ENCODE measurements around the gene ENOX1.

The ENOX1 gene

GRCh38 chr13:43647471-43647870, 139.3 kb downstream of the ENOX1 start:
- DNase-seq: no peak
- no peaks in the 10 kb centered on the region for H3K9me3 ChIP-seq (ENCODE audit: control insufficient read depth, low read length)
- no peak overlapping the region for H3K4ac ChIP-seq (ENCODE audit: low read depth in 1 of 2, low read length in 2 of 2)
- no peak overlapping the region for H3K18ac ChIP-seq (ENCODE audit: low read depth in 1 of 2, low read length in 2 of 2)
- no peak overlapping the region for H2BK12ac ChIP-seq (ENCODE audit: low read length in 2 of 2)
- H2AK5ac ChIP-seq (ENCODE audit: low read length, severe bottlenecking): no peak overlapping the region
- WGBS: 93% methylated on average over 1 of the region's 2 CpGs
- H3K4me2 ChIP-seq (ENCODE audit: low read length, poor library complexity, severe bottlenecking): no peak overlapping the region
- H3K4me1 ChIP-seq (ENCODE audit: control insufficient read depth, insufficient read depth, low read depth, low read length): no peaks in the 10 kb centered on the region
- H3K9ac ChIP-seq (ENCODE audit: low read length): no peak overlapping the region
- H4K91ac ChIP-seq (ENCODE audit: low read length): no peak overlapping the region
- H3K14ac ChIP-seq (ENCODE audit: low read length in 2 of 2): no peak overlapping the region
- no peak overlapping the region for H4K8ac ChIP-seq (ENCODE audit: low read length)
- no peak overlapping the region for H3K23ac ChIP-seq (ENCODE audit: low read length in 2 of 2)
- no peaks in the 10 kb centered on the region for H3K79me1 ChIP-seq (replicated peaks; ENCODE audit: low read length, poor library complexity, severe bottlenecking)
- H2BK5ac ChIP-seq (ENCODE audit: low read depth, low read length, poor library complexity, severe bottlenecking): no peak overlapping the region
- no peak overlapping the region for H2BK120ac ChIP-seq (ENCODE audit: low read depth, low read length)
- no peak overlapping the region for H3K4me3 ChIP-seq (ENCODE audit: insufficient read depth in 1 of 2, low read depth in 1 of 2, low read length in 2 of 2)
- no peak overlapping the region for H3K27ac ChIP-seq (ENCODE audit: low read length, poor library complexity, severe bottlenecking)
- no peak overlapping the region for H2AFZ ChIP-seq (ENCODE audit: low read depth, low read length)
- H3K36me3 ChIP-seq (ENCODE audit: control insufficient read depth in 1 of 2, insufficient read depth in 2 of 2, low read depth in 1 of 2, low read length in 2 of 2): no peaks in the 10 kb centered on the region
- no peaks in the 10 kb centered on the region for H3K27me3 ChIP-seq (ENCODE audit: control insufficient read depth in 1 of 2, insufficient read depth in 1 of 2, low read length in 2 of 2)
- H2BK15ac ChIP-seq (ENCODE audit: low read depth, poor library complexity, severe bottlenecking): no peak overlapping the region

DNA sequence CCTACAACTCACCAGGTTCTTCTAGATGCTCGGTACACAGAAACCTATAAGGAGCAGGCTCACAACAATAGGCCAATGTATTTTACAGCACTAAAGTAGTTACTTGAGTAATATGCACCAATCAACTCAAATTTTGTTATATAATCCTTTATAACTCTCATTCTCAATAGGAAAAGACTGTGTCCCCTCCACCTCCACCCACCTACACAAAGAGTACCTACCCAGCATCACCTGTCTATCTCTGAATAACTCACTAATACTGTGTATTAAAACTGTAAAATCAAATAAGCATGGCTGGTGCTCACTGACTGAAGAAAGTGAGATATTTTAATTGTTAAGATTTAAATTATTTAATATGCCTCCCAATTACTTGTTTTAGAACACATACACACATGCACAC, 146.3 kb downstream of the ENOX1 start:
- DNase-seq: no peak
- no peak overlapping the region for H2BK12ac ChIP-seq (ENCODE audit: low read length in 2 of 2)
- no peaks in the 10 kb centered on the region for H3K36me3 ChIP-seq (ENCODE audit: control insufficient read depth in 1 of 2, insufficient read depth in 2 of 2, low read depth in 1 of 2, low read length in 2 of 2)
- H3K18ac ChIP-seq (ENCODE audit: low read depth in 1 of 2, low read length in 2 of 2): no peak overlapping the region
- H3K27me3 ChIP-seq (ENCODE audit: control insufficient read depth in 1 of 2, insufficient read depth in 1 of 2, low read length in 2 of 2): no peaks in the 10 kb centered on the region
- no peak overlapping the region for H3K9ac ChIP-seq (ENCODE audit: low read length)
- H3K9me3 ChIP-seq (ENCODE audit: control insufficient read depth, low read length): no peaks in the 10 kb centered on the region
- 92% methylated on average over 1 of the region's 1 CpG for WGBS
- no peaks in the 10 kb centered on the region for H3K4me1 ChIP-seq (ENCODE audit: control insufficient read depth, insufficient read depth, low read depth, low read length)
- H3K14ac ChIP-seq (ENCODE audit: low read length in 2 of 2): no peak overlapping the region
- no peak overlapping the region for H3K27ac ChIP-seq (ENCODE audit: low read length, poor library complexity, severe bottlenecking)
- no peak overlapping the region for H3K4me2 ChIP-seq (ENCODE audit: low read length, poor library complexity, severe bottlenecking)
- no peak overlapping the region for H2BK15ac ChIP-seq (ENCODE audit: low read depth, poor library complexity, severe bottlenecking)
- H2AK5ac ChIP-seq (ENCODE audit: low read length, severe bottlenecking): no peak overlapping the region
- no peak overlapping the region for H3K4me3 ChIP-seq (ENCODE audit: insufficient read depth in 1 of 2, low read depth in 1 of 2, low read length in 2 of 2)
- H4K8ac ChIP-seq (ENCODE audit: low read length): no peak overlapping the region
- H4K91ac ChIP-seq (ENCODE audit: low read length): no peak overlapping the region
- H3K23ac ChIP-seq (ENCODE audit: low read length in 2 of 2): no peak overlapping the region
- no peak overlapping the region for H2AFZ ChIP-seq (ENCODE audit: low read depth, low read length)
- H2BK120ac ChIP-seq (ENCODE audit: low read depth, low read length): no peak overlapping the region
- no peak overlapping the region for H3K4ac ChIP-seq (ENCODE audit: low read depth in 1 of 2, low read length in 2 of 2)
- H2BK5ac ChIP-seq (ENCODE audit: low read depth, low read length, poor library complexity, severe bottlenecking): no peak overlapping the region
- H3K79me1 ChIP-seq (replicated peaks; ENCODE audit: low read length, poor library complexity, severe bottlenecking): no peaks in the 10 kb centered on the region

- no peak overlapping the region for H2BK15ac ChIP-seq (ENCODE audit: low read depth, poor library complexity, severe bottlenecking)
- H2BK12ac ChIP-seq (ENCODE audit: low read length in 2 of 2): no peak overlapping the region
- WGBS: 92% methylated on average over 2 of the region's 3 CpGs
- H3K4ac ChIP-seq (ENCODE audit: low read depth in 1 of 2, low read length in 2 of 2): no peak overlapping the region
- no peaks in the 10 kb centered on the region for H3K27me3 ChIP-seq (ENCODE audit: control insufficient read depth in 1 of 2, insufficient read depth in 1 of 2, low read length in 2 of 2)
- H3K18ac ChIP-seq (ENCODE audit: low read depth in 1 of 2, low read length in 2 of 2): no peak overlapping the region
- no peak overlapping the region for H3K27ac ChIP-seq (ENCODE audit: low read length, poor library complexity, severe bottlenecking)
- H2BK120ac ChIP-seq (ENCODE audit: low read depth, low read length): no peak overlapping the region
- H3K14ac ChIP-seq (ENCODE audit: low read length in 2 of 2): no peak overlapping the region
- H4K91ac ChIP-seq (ENCODE audit: low read length): no peak overlapping the region
- H3K4me3 ChIP-seq (ENCODE audit: insufficient read depth in 1 of 2, low read depth in 1 of 2, low read length in 2 of 2): no peak overlapping the region
- H3K23ac ChIP-seq (ENCODE audit: low read length in 2 of 2): no peak overlapping the region
- no peak overlapping the region for H2AFZ ChIP-seq (ENCODE audit: low read depth, low read length)
- H3K36me3 ChIP-seq (ENCODE audit: control insufficient read depth in 1 of 2, insufficient read depth in 2 of 2, low read depth in 1 of 2, low read length in 2 of 2): peaks cover 0 to 11% of the 10 kb centered on the region in 2 experiments
- H3K9me3 ChIP-seq (ENCODE audit: control insufficient read depth, low read length): no peaks in the 10 kb centered on the region
- H4K8ac ChIP-seq (ENCODE audit: low read length): no peak overlapping the region
- H2BK5ac ChIP-seq (ENCODE audit: low read depth, low read length, poor library complexity, severe bottlenecking): no peak overlapping the region
- no peak overlapping the region for H3K9ac ChIP-seq (ENCODE audit: low read length)
- no peaks in the 10 kb centered on the region for H3K79me1 ChIP-seq (replicated peaks; ENCODE audit: low read length, poor library complexity, severe bottlenecking)
- no peak overlapping the region for H3K4me2 ChIP-seq (ENCODE audit: low read length, poor library complexity, severe bottlenecking)
- no peaks in the 10 kb centered on the region for H3K4me1 ChIP-seq (ENCODE audit: control insufficient read depth, insufficient read depth, low read depth, low read length)
- H2AK5ac ChIP-seq (ENCODE audit: low read length, severe bottlenecking): no peak overlapping the region
- DNase-seq: no peak
These were observed 155.7 kb downstream of the ENOX1 start for GRCh38 chr13:43631106-43631505.

DNA sequence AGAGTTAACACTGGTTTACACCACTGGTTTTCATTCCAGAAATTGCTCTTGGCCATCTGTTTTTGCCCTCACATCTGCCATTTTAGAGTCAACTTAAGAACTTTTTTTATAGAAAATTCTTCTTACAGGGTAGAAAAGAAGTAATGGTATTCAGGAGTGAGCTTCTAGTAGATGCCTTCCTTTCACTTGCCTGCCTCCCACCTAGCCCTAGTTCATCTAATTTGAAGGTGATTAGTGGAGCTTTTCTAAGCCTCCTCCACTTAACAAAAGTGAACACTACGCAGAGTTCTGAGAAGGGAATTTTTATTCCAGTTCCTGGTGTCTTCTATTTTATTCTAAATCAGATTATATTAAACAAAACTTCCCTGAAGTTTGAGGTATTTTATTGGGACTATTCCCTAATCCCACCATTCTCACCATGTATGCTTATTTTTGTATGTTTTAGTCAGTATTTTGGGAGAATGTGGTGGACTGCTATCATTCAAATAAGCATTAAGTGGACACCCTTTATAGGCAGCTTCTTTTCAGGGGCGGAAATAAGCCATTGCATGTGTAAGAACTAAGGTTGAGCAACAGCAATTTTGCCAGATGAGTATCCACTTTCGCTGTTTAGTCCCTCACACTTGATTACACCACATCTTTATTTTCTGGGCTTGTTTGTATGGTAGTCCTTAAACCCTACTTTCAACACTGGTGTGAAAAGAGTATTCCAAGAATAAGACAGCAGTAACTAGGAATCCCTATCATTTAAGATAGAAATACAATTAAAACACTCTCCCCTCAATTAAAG, 156.9 kb downstream of the ENOX1 start:
- Histone ChIP-seq H3K27ac (ENCODE audit: low read length, poor library complexity, severe bottlenecking) (no peak overlapping the region), H4K8ac (ENCODE audit: low read length) (no peak overlapping the region), H3K4me1 (ENCODE audit: control insufficient read depth, insufficient read depth, low read depth, low read length) (no peaks in the 10 kb centered on the region), H3K9me3 (ENCODE audit: control insufficient read depth, low read length) (no peaks in the 10 kb centered on the region), H3K18ac (ENCODE audit: low read depth in 1 of 2, low read length in 2 of 2) (no peak overlapping the region), H3K79me1 (replicated peaks; ENCODE audit: low read length, poor library complexity, severe bottlenecking) (no peaks in the 10 kb centered on the region), H3K9ac (ENCODE audit: low read length) (no peak overlapping the region), H3K4me3 (ENCODE audit: insufficient read depth in 1 of 2, low read depth in 1 of 2, low read length in 2 of 2) (no peak overlapping the region), H4K91ac (ENCODE audit: low read length) (no peak overlapping the region), H3K4me2 (ENCODE audit: low read length, poor library complexity, severe bottlenecking) (no peak overlapping the region), H3K14ac (ENCODE audit: low read length in 2 of 2) (no peak overlapping the region), H3K23ac (ENCODE audit: low read length in 2 of 2) (no peak overlapping the region), H2BK5ac (ENCODE audit: low read depth, low read length, poor library complexity, severe bottlenecking) (no peak overlapping the region), H2AK5ac (ENCODE audit: low read length, severe bottlenecking) (no peak overlapping the region), H2BK120ac (ENCODE audit: low read depth, low read length) (no peak overlapping the region), H3K36me3 (ENCODE audit: control insufficient read depth in 1 of 2, insufficient read depth in 2 of 2, low read depth in 1 of 2, low read length in 2 of 2) (peaks cover 0 to 11% of the 10 kb centered on the region in 2 experiments), H3K27me3 (ENCODE audit: control insufficient read depth in 1 of 2, insufficient read depth in 1 of 2, low read length in 2 of 2) (no peaks in the 10 kb centered on the region), H3K4ac (ENCODE audit: low read depth in 1 of 2, low read length in 2 of 2) (no peak overlapping the region), H2BK15ac (ENCODE audit: low read depth, poor library complexity, severe bottlenecking) (no peak overlapping the region), H2AFZ (ENCODE audit: low read depth, low read length) (no peak overlapping the region), H2BK12ac (ENCODE audit: low read length in 2 of 2) (no peak overlapping the region)
- WGBS: no CpG with 5 or more reads among the region's 3 CpGs
- peak; percentile 59 for DNase-seq

Data from mesenchymal stem cell (in vitro differentiated cells and primary cell).